Stimulated activated CD8-positive, alpha-beta memory T cell treated with anti-CD3 and anti-CD28 coated beads, Interleukin-7, amount 100 ng/mL, for 48 hours (primary cell): Measurements from ENCODE around the gene PPA2.
"Not testable (repeated sequence)": the region's sequence is repeated elsewhere in the genome, so short reads cannot be mapped to it uniquely, and the experiment has no call there.

Experiments
- DNase-seq, 2 donors: peaks; one replicate each; pipeline ENCODE4 v3.0.0-alpha.2; 2020; ENCODE audit warnings: low read depth in 1 of 2; ENCODE audit errors: extremely low read depth in 1 of 2

PPA2 gene

GRCh38 chr4:105473324-105474098 is at the start of gene PPA2:
TSS of gene PPA2 (minus strand) at chr4:105474062. CDS start at chr4:105474050, 12 bp downstream.
- peak; percentile 68 to 70 for DNase-seq

- no peak for DNase-seq
Measured at GRCh38 chr4:105520819-105521790, 47.2 kb upstream of the PPA2 start.

GRCh38 chr4:105510245-105510644 is 36.4 kb upstream of the PPA2 start:
- no peak for DNase-seq

- DNase-seq, result no peak
Measured at GRCh38 chr4:105509714-105510113, 35.9 kb upstream of the PPA2 start.

- no peak for DNase-seq
Measured at GRCh38 chr4:105509291-105509690, 35.4 kb upstream of the PPA2 start.

- DNase-seq, result no peak
Measured at GRCh38 chr4:105504744-105505143, 30.9 kb upstream of the PPA2 start.

GRCh38 chr4:105503484-105503883 is 29.6 kb upstream of the PPA2 start:
- no peak for DNase-seq

- DNase-seq, result no peak
Measured at GRCh38 chr4:105496899-105497298, 23.0 kb upstream of the PPA2 start.

GRCh38 chr4:105495667-105496066 is 21.8 kb upstream of the PPA2 start:
- DNase-seq, result no peak

- no peak for DNase-seq
Measured at GRCh38 chr4:105490523-105490922, 16.7 kb upstream of the PPA2 start.

GRCh38 chr4:105483840-105484239 is 10.0 kb upstream of the PPA2 start:
- no peak for DNase-seq

GRCh38 chr4:105474099-105474518 is 247 bp upstream of the PPA2 start:
- DNase-seq, result no peak

GRCh38 chr4:105472871-105473323 is 965 bp downstream of the PPA2 start:
- peak in 1 of 2 donors; percentile 65 for DNase-seq

GRCh38 chr4:105471566-105472176 is 2.2 kb downstream of the PPA2 start:
- peak; percentile 10 to 55 for DNase-seq

GRCh38 chr4:105470766-105471165 is 3.1 kb downstream of the PPA2 start:
- no peak for DNase-seq

GRCh38 chr4:105469736-105470135 is 4.1 kb downstream of the PPA2 start:
- no peak for DNase-seq

- no peak for DNase-seq
Measured at GRCh38 chr4:105466580-105466979, 7.3 kb downstream of the PPA2 start.

GRCh38 chr4:105464563-105464962 is 9.3 kb downstream of the PPA2 start:
- DNase-seq, result not testable (repeated sequence)

- no peak for DNase-seq
Measured at GRCh38 chr4:105462576-105462975, 11.3 kb downstream of the PPA2 start.

GRCh38 chr4:105461621-105462382 is 12.1 kb downstream of the PPA2 start:
- DNase-seq, result no peak
